ENCODE measurements around the gene COIL. TPM values are rescaled to one million over a fixed set of nuclear protein-coding genes. Genes with fewer than 3 reads are reported as not detected.

Gene COIL
- total and polyA plus RNA-seq, 2 of the 13 experiments (the other 11 are each of a cell fraction or from before 2014, with no cell fraction given), result 8.1 to 29.4 TPM

DNA sequence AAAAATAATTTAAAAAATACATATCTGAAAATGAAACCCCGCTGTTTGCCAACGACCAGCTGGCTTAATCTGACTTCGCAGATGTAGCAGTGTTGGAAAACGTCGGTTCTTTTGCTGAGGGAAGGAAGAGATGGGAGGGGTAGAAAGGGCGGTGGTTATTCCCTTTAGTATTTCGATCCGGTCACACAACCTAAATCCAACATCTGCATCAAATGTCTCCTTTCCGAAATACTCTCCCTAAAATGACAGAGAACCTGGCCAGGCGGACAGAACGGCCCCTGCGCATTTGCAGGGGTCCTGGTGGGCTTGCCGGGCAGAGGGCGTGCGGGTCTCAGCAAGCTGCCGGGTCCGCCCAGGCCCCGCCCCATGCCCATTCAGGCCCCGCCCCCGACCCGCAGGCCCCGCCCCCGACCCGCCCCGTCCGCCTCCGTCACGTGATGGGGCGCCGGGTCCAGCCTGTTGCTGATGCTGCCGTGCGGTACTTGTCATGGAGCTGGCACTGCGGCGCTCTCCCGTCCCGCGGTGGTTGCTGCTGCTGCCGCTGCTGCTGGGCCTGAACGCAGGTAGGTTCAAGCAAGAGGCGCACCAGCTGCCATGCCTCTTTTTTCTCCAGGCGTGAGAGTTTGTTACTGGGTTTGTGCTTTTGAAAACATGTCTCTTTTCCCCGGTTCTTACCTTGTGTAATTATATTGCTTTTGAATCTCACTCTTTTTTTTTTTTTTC, 17.0 kb upstream of the COIL start, which contains the start of gene SCPEP1 (continued):
- TF ChIP-seq, protein P1, sequence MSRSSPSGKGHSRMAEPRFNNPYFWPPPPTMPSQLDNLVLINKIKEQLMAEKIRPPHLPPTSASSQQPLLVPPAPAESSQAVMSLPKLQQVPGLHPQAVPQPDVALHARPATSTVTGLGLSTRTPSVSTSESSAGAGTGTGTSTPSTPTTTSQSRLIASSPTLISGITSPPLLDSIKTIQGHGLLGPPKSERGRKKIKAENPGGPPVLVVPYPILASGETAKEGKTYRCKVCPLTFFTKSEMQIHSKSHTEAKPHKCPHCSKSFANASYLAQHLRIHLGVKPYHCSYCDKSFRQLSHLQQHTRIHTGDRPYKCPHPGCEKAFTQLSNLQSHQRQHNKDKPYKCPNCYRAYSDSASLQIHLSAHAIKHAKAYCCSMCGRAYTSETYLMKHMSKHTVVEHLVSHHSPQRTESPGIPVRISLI (CRISPR knock-in tag; IDR thresholded peaks at IDR 0.05; ENCODE audit: borderline replicate concordance), result peak; percentile 8; the same call in 1 of the 2 replicates
- TF ChIP-seq HOXD1 (CRISPR knock-in tag; IDR thresholded peaks at IDR 0.05) (no peak), ZNF432 (CRISPR knock-in tag; IDR thresholded peaks at IDR 0.05; ENCODE audit: borderline replicate concordance) (no peak), GPN1 (CRISPR knock-in tag; IDR thresholded peaks at IDR 0.05; ENCODE audit: borderline replicate concordance) (no peak), ARHGAP35 (CRISPR knock-in tag; IDR thresholded peaks at IDR 0.05; ENCODE audit: borderline replicate concordance) (no peak), ZNF143 (CRISPR knock-in tag; IDR thresholded peaks at IDR 0.05) (no peak), ZNF563 (CRISPR knock-in tag; IDR thresholded peaks at IDR 0.05) (no peak), ZNF142 (CRISPR knock-in tag; IDR thresholded peaks at IDR 0.05) (no peak), HDAC2 (CRISPR knock-in tag; IDR thresholded peaks at IDR 0.05) (peak; percentile 57), SNAI1 (CRISPR knock-in tag; IDR thresholded peaks at IDR 0.05; ENCODE audit: borderline replicate concordance) (no peak), ZNF598 (CRISPR knock-in tag; IDR thresholded peaks at IDR 0.05; ENCODE audit: borderline replicate concordance) (no peak), BCL6 (CRISPR knock-in tag; IDR thresholded peaks at IDR 0.05) (no peak), ISL2 (CRISPR knock-in tag; IDR thresholded peaks at IDR 0.05) (no peak), HOXA5 (CRISPR knock-in tag; IDR thresholded peaks at IDR 0.05) (no peak), ZNF510 (CRISPR knock-in tag; IDR thresholded peaks at IDR 0.05; ENCODE audit: low read depth) (0 out of 2 replicates have a peak, but pooled peaks have one; percentile 36), DZIP1 (CRISPR knock-in tag; IDR thresholded peaks at IDR 0.05) (no peak), ZMYM3 (CRISPR knock-in tag; IDR thresholded peaks at IDR 0.05) (no peak), CCAR2 (optimal IDR thresholded peaks at IDR 0.05; ENCODE audit: low read depth, low read length) (no peak)
- TF ChIP-seq, protein P2, sequence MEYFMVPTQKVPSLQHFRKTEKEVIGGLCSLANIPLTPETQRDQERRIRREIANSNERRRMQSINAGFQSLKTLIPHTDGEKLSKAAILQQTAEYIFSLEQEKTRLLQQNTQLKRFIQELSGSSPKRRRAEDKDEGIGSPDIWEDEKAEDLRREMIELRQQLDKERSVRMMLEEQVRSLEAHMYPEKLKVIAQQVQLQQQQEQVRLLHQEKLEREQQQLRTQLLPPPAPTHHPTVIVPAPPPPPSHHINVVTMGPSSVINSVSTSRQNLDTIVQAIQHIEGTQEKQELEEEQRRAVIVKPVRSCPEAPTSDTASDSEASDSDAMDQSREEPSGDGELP (IDR thresholded peaks at IDR 0.05; ENCODE audit: borderline replicate concordance, low read depth), result no peak
